RPMI8226 (cell line): Measurements from ENCODE around the gene RRP12.
"Not testable (repeated sequence)": the region's sequence is repeated elsewhere in the genome, so short reads cannot be mapped to it uniquely, and the experiment has no call there.

Source experiments
- DNase-seq: peaks from one replicate; pipeline ENCODE4 v3.0.0-alpha.2; 2015

Gene RRP12

GRCh38 chr10:97407211-97407951 is 6.2 kb upstream of the RRP12 start:
- peak; percentile 79 for DNase-seq

GRCh38 chr10:97406483-97406882 is 5.3 kb upstream of the RRP12 start:
- DNase-seq: not testable (repeated sequence)

GRCh38 chr10:97406064-97406463 is 4.9 kb upstream of the RRP12 start:
- no peak for DNase-seq

GRCh38 chr10:97404044-97404443 is 2.9 kb upstream of the RRP12 start:
- DNase-seq: no peak

DNA sequence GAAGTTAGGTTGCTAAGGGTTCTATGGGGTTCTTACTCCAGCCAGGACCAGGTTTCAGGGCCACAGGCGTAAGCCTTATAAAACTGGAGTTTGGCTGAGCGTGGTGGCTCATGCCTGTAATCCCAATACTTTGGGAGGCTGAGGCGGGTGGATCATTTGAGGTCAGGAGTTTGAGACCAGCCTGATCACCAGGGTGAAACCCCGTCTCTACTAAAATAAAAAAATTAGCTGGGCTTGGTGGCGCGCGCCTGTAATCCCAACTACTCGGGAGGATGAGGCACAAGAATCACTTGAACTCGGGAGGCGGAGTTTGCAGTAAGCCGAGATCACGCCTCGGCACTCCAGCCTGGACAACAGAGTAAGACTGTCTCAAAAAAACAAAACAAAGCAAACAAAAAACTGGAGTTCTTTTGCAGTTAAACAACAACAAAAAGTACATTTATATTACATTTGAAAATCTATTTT is 347 bp upstream of the RRP12 start:
- no peak for DNase-seq

DNA sequence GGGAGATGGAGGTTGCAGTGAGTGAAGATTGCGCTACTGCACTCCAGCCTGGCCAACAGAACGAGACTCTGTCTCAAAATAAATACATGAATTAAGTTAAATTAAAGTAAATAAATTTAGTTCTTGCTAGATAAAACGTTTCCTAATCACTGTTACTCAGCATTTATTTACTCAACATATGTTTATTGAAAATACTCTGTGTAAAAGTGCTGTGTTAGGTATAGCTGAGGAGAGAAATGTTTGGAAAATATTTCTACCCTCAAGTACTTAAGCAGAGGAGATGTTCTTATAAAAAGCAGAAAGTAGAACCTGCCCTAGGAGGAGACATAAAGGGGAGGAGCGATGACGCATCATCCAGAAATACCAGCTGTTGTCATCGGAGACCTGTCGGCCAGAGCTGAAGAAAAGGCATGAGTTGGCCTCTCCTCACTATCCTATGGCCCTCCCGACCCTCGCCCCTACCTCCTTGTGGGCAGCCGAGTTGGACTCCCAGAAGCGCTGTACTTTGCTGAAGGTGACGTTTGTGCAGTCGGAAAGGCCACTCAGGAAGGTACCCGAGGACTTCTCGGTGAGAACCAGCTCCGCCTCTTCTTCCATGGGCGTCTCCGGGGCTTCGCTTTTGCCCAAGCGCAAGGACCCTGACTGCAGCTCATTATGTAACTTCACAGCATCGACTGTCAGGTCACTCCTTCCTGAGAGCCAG is 1.1 kb downstream of the RRP12 start:
- peak; percentile 79 for DNase-seq

DNA sequence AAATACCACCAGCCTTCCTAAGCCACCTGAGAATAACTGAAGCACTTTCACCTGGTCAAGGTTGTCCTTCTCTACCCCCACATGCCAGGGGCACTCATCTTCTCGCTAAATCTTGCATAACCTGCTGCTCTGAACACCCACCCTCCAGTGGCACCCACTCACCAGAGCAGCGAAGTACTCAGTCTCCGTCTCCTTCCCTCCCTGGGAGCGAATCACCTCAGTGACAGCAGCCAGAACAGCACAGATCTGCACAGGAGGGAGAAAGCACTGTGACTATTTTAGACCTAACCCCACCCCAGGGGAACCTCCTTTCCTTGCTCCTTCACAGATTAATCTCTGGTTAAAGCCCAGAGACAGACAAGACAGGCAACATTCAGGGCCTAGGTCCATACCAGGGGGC is 5.1 kb downstream of the RRP12 start:
- no peak for DNase-seq

DNA sequence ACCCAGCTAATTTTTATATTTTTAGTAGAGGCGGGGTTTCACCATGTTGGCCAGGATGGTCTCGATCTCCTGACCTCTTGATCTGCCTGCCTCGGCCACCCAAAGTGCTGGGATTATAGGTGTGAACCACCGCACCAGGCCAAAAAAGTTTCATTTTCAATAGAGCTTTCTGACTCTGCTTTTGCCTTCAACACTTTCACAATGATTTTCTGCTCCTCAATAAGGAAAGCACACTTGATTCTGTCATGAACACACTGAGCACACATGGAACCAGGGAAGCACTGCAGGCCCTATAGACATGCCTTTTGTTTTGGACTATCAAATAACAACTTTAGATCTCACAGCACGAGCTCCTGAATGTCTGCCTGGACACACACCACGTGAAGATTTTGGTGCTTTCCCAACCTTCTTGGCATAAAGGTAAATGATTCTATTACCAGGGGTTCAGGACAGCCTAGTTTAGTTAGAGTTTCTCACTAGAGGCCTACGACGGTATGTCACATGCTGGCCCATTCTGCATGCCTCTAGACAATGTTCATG is 8.0 kb downstream of the RRP12 start:
- DNase-seq: no peak

GRCh38 chr10:97390091-97390490 is 11.0 kb downstream of the RRP12 start:
- no peak for DNase-seq

- no peak for DNase-seq
Measured at GRCh38 chr10:97388152-97388551, 13.0 kb downstream of the RRP12 start.

- no peak for DNase-seq
Measured at GRCh38 chr10:97385565-97385964, 15.6 kb downstream of the RRP12 start.

- DNase-seq: no peak
Measured at GRCh38 chr10:97384641-97385040, 16.5 kb downstream of the RRP12 start.

GRCh38 chr10:97384156-97384555 is 17.0 kb downstream of the RRP12 start:
- DNase-seq: no peak

- DNase-seq: no peak
Measured at GRCh38 chr10:97383159-97383558, 18.0 kb downstream of the RRP12 start.

- DNase-seq: no peak
Measured at GRCh38 chr10:97381626-97382025, 19.5 kb downstream of the RRP12 start.

GRCh38 chr10:97380516-97380915 is 20.6 kb downstream of the RRP12 start:
- no peak for DNase-seq

- no peak for DNase-seq
Measured at GRCh38 chr10:97378933-97379921, 21.9 kb downstream of the RRP12 start.

DNA sequence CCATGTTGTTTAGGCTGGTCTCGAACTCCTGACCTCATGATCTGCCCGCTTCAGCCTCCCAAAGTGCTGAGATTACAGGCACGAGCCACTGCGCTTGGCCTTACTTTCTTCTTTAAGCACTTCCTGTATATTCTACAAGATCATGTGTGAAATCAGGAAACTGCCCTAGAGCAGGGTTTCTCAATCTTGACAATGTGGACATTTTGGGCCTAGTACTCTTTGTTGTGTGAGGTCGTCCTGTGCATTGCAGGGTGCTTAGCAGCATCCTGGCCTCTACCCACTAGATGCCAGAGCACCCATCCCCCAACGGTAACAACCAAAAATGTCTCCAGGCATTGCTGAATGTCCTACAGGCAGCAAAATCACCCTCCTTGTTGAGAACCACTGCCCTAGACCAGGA is 24.7 kb downstream of the RRP12 start:
- DNase-seq: no peak

- no peak for DNase-seq
Measured at GRCh38 chr10:97373456-97373855, 27.7 kb downstream of the RRP12 start.

GRCh38 chr10:97372233-97372875 is 28.8 kb downstream of the RRP12 start:
- DNase-seq: no peak

- DNase-seq: no peak
Measured at GRCh38 chr10:97371696-97372095, 29.4 kb downstream of the RRP12 start.

DNA sequence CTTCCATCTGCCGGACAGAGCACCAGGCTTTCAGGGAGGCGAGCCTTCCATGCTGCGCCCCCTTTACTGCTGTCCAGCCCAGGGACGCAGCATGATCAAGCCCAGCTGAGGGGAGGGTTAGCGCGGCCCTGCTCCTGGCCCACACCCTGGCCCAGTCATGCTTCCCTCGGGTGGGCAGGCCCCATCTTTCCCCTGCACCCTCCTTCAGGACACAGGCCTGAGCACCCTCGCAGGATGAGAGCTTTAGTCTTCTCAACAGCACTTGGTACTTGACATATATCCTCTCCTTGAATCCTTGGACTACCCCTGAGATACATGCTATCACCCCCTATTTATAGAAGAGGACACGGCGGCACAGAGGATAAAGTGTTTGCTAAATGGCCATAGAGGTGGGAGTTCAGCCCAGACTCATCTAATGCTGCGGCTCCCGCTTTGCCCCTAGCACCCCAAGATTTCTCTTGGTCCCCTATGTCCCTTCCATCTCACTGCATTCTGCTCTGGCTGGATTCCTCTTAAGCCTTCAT is 34.0 kb downstream of the RRP12 start:
- no peak for DNase-seq
